NCI-H1048 (cell line): Measurements from ENCODE around the gene MCRS1.

Experiments used
- DNase-seq: peaks from one replicate; lab custom pipeline; 2025; lab: John Stamatoyannopoulos, UW

The MCRS1 gene

GRCh38 chr12:49582850-49583249 is 14.9 kb upstream of the MCRS1 start:
- DNase-seq, result no peak

GRCh38 chr12:49582201-49582600 is 14.3 kb upstream of the MCRS1 start:
- DNase-seq, result no peak

- DNase-seq, result peak; percentile 36
Observed at GRCh38 chr12:49580572-49581535, 12.9 kb upstream of the MCRS1 start.

GRCh38 chr12:49578471-49579112 is 10.7 kb upstream of the MCRS1 start:
- no peak for DNase-seq

GRCh38 chr12:49577589-49578315 is 9.8 kb upstream of the MCRS1 start:
- DNase-seq, result no peak

GRCh38 chr12:49568442-49569162 is 660 bp upstream of the MCRS1 start:
- no peak for DNase-seq

- no peak for DNase-seq
Observed at GRCh38 chr12:49567302-49567610, 686 bp downstream of the MCRS1 start.

GRCh38 chr12:49566361-49566760 is 1.6 kb downstream of the MCRS1 start:
- no peak for DNase-seq

GRCh38 chr12:49565406-49566265 is 2.3 kb downstream of the MCRS1 start:
- no peak for DNase-seq

GRCh38 chr12:49564686-49565405 is 3.1 kb downstream of the MCRS1 start:
- no peak for DNase-seq

- no peak for DNase-seq
Observed at GRCh38 chr12:49563951-49564685, 3.8 kb downstream of the MCRS1 start.

- no peak for DNase-seq
Observed at GRCh38 chr12:49562831-49563230, 5.1 kb downstream of the MCRS1 start.

GRCh38 chr12:49562233-49562632 is 5.7 kb downstream of the MCRS1 start:
- no peak for DNase-seq

GRCh38 chr12:49560695-49561094 is 7.2 kb downstream of the MCRS1 start:
- no peak for DNase-seq

GRCh38 chr12:49559011-49559675 is 8.8 kb downstream of the MCRS1 start:
- no peak for DNase-seq

- DNase-seq, result no peak
Observed at GRCh38 chr12:49558526-49558925, 9.4 kb downstream of the MCRS1 start.

GRCh38 chr12:49557917-49558215 is 10.1 kb downstream of the MCRS1 start:
- no peak for DNase-seq

GRCh38 chr12:49557187-49557916 is 10.6 kb downstream of the MCRS1 start:
- no peak for DNase-seq
